ENCODE results near the gene PSMB7.

Gene PSMB7

GRCh38 chr9:124415102-124415851 is at the start of gene PSMB7:
Gene PSMB7 (minus strand): TSS chr9:124415442. CDS start chr9:124415425, 17 bp downstream.
- peak; percentile 34 for DNase-seq

GRCh38 chr9:124462739-124463138 is 47.5 kb upstream of the PSMB7 start:
- DNase-seq = no peak

- no peak for DNase-seq
These were observed 43.2 kb upstream of the PSMB7 start for GRCh38 chr9:124458441-124458840.

GRCh38 chr9:124457887-124458431 is 42.7 kb upstream of the PSMB7 start:
- no peak for DNase-seq

GRCh38 chr9:124457079-124457886 is 42.0 kb upstream of the PSMB7 start:
- no peak for DNase-seq

GRCh38 chr9:124456341-124457078 is 41.3 kb upstream of the PSMB7 start:
- no peak for DNase-seq

GRCh38 chr9:124455820-124456219 is 40.6 kb upstream of the PSMB7 start:
- no peak for DNase-seq

- no peak for DNase-seq
These were observed 39.7 kb upstream of the PSMB7 start for GRCh38 chr9:124454791-124455443.

GRCh38 chr9:124454296-124454695 is 39.1 kb upstream of the PSMB7 start:
- DNase-seq = no peak

GRCh38 chr9:124453586-124454191 is 38.4 kb upstream of the PSMB7 start:
- no peak for DNase-seq

- no peak for DNase-seq
These were observed 37.8 kb upstream of the PSMB7 start for GRCh38 chr9:124452841-124453585.

GRCh38 chr9:124452326-124452725 is 37.1 kb upstream of the PSMB7 start:
- DNase-seq = no peak

GRCh38 chr9:124450931-124451661 is 35.9 kb upstream of the PSMB7 start:
- no peak for DNase-seq

- DNase-seq = no peak
These were observed 35.1 kb upstream of the PSMB7 start, which contains the start of gene ADGRD2 for GRCh38 chr9:124450241-124450924. Gene ADGRD2 (plus strand): TSS chr9:124450451. CDS start chr9:124451667, 1,216 bp downstream.

GRCh38 chr9:124449381-124450151 is 34.3 kb upstream of the PSMB7 start:
- no peak for DNase-seq

- DNase-seq = no peak
These were observed 32.8 kb upstream of the PSMB7 start for GRCh38 chr9:124448019-124448418.

GRCh38 chr9:124447297-124447661 is 32.0 kb upstream of the PSMB7 start:
- DNase-seq = no peak

GRCh38 chr9:124444166-124444565 is 28.9 kb upstream of the PSMB7 start:
- no peak for DNase-seq

GRCh38 chr9:124443625-124444024 is 28.4 kb upstream of the PSMB7 start:
- DNase-seq = no peak

Measured in cortex of kidney (tissue), 1 donor.